HCT116 (cell line): ENCODE results near the gene PCGF2.

Experiments
- CEBPB ChIP-seq: IDR thresholded peaks from 2 replicates; pipeline ENCODE4 v1.6.1; 2012; ENCODE audit warnings: low read depth
- EZH2 ChIP-seq: fragments of 200-600 bp; sonication (generic); IDR thresholded peaks from 2 replicates; pipeline ENCODE4 v1.6.1; 2017; ENCODE audit warnings: antibody characterized with exemption, mixed run types
- POLR2A ChIP-seq: IDR thresholded peaks from 2 replicates; pipeline ENCODE4 v1.7.0; 2011; ENCODE audit warnings: borderline replicate concordance; ENCODE audit not compliant: insufficient read depth, insufficient read length; ENCODE audit errors: extremely low read depth
- ZNF274 ChIP-seq: fragments of 200-500 bp; sonication (Bioruptor generic); IDR thresholded peaks from 2 replicates; pipeline ENCODE4 v1.6.1; 2014; ENCODE audit warnings: mild to moderate bottlenecking, low read depth, low read length, inconsistent platforms
- TF ChIP-seq, protein P1 (sequence below), 3 experiments: fragments of 200-600 bp in 1 of 3; sonication (generic) in 1 of 3; IDR thresholded peaks in 2 of 3; conservative IDR thresholded peaks in 1 of 3; 2 replicates each; pipeline ENCODE4 v1.5.1; 2012 to 2017; ENCODE audit warnings: low read depth in 2 of 3, low read length in 2 of 3, antibody characterized with exemption in 1 of 3, borderline replicate concordance in 1 of 3, control low read depth in 1 of 3, mild to moderate bottlenecking in 1 of 3, mixed read lengths in 1 of 3, mixed run types in 1 of 3, moderate library complexity in 1 of 3; ENCODE audit not compliant: insufficient read depth in 1 of 3
- TF ChIP-seq, protein P2 (sequence below): IDR thresholded peaks from 2 replicates; pipeline ENCODE4 v1.6.1; 2012; ENCODE audit warnings: low read depth
- TF ChIP-seq, protein P3 (sequence below): IDR thresholded peaks from 2 replicates; pipeline ENCODE4 v1.6.1; 2012

DNA sequence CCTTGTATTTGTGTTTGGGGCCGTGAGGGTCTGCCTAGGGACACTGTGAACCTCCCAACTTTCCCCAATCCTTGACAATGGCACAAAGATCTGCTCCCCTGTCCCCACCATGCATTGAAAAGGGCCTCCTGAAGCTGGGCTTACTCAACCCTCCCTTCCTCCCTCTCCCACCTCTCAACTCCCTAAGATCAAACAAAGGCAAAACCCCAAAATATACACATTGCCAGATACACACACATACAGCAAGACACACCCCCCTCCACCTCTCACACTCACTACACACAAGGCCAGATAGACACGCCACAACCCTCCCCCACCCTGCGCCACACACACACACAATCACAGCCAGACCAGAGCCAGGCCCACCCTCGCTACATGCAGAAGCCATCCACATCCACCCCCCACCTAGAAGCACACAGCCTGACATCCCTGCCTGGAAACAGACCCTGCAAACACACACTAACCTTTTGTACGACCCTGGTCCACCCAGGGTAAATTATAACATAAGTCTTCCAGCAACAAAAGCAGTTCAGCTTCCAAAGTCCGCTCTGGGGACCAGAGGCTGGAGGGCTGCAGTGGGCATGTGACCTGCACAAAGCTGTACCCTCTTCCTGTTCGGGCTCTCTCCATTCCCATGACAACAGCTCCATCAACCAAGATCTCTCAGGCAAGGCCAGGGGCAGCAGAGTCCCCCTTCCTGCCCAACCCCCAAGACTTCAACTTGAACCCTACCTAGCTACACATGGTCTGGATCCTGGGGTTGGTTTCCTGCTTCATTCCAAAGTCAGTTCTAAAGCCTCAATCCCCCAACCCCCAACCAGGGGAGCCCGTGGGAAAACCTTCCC lies 1.9 kb downstream of the PCGF2 start:
- TF ChIP-seq ZNF274 (no peak), EZH2 (no peak), POLR2A (no peak), CEBPB (no peak)
- TF ChIP-seq, protein P1, sequence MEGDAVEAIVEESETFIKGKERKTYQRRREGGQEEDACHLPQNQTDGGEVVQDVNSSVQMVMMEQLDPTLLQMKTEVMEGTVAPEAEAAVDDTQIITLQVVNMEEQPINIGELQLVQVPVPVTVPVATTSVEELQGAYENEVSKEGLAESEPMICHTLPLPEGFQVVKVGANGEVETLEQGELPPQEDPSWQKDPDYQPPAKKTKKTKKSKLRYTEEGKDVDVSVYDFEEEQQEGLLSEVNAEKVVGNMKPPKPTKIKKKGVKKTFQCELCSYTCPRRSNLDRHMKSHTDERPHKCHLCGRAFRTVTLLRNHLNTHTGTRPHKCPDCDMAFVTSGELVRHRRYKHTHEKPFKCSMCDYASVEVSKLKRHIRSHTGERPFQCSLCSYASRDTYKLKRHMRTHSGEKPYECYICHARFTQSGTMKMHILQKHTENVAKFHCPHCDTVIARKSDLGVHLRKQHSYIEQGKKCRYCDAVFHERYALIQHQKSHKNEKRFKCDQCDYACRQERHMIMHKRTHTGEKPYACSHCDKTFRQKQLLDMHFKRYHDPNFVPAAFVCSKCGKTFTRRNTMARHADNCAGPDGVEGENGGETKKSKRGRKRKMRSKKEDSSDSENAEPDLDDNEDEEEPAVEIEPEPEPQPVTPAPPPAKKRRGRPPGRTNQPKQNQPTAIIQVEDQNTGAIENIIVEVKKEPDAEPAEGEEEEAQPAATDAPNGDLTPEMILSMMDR (IDR thresholded peaks at IDR 0.05 in 2 of 3, conservative IDR thresholded peaks at IDR 0.05 in 1 of 3; ENCODE audit: borderline replicate concordance in 1 of 3, insufficient read depth in 1 of 3, low read depth in 2 of 3, low read length in 2 of 3), result no peak
- TF ChIP-seq, protein P2, sequence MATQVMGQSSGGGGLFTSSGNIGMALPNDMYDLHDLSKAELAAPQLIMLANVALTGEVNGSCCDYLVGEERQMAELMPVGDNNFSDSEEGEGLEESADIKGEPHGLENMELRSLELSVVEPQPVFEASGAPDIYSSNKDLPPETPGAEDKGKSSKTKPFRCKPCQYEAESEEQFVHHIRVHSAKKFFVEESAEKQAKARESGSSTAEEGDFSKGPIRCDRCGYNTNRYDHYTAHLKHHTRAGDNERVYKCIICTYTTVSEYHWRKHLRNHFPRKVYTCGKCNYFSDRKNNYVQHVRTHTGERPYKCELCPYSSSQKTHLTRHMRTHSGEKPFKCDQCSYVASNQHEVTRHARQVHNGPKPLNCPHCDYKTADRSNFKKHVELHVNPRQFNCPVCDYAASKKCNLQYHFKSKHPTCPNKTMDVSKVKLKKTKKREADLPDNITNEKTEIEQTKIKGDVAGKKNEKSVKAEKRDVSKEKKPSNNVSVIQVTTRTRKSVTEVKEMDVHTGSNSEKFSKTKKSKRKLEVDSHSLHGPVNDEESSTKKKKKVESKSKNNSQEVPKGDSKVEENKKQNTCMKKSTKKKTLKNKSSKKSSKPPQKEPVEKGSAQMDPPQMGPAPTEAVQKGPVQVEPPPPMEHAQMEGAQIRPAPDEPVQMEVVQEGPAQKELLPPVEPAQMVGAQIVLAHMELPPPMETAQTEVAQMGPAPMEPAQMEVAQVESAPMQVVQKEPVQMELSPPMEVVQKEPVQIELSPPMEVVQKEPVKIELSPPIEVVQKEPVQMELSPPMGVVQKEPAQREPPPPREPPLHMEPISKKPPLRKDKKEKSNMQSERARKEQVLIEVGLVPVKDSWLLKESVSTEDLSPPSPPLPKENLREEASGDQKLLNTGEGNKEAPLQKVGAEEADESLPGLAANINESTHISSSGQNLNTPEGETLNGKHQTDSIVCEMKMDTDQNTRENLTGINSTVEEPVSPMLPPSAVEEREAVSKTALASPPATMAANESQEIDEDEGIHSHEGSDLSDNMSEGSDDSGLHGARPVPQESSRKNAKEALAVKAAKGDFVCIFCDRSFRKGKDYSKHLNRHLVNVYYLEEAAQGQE, result no peak
- TF ChIP-seq, protein P3, sequence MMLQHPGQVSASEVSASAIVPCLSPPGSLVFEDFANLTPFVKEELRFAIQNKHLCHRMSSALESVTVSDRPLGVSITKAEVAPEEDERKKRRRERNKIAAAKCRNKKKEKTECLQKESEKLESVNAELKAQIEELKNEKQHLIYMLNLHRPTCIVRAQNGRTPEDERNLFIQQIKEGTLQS, result no peak
